HL-60 (cell line): ENCODE data around the gene ACOXL.

ENCODE experiments used
- DNase-seq, 2 experiments: peaks; one replicate each; pipeline ENCODE4 v3.0.0-alpha.2; 2010 to 2020; ENCODE audit warnings: low read depth in 1 of 2, low spot score in 1 of 2
- H3K27ac ChIP-seq: fragments of 250-450 bp; sonication (Bioruptor Pico); replicated peaks from 2 replicates; pipeline ENCODE4 v1.5.1; 2020; ENCODE audit warnings: mild to moderate bottlenecking, moderate library complexity
- H3K27me3 ChIP-seq: fragments of 250-450 bp; sonication (Bioruptor Pico); 2 replicates; pipeline ENCODE4 v1.5.1; 2021; ENCODE audit warnings: mild to moderate bottlenecking, moderate library complexity; ENCODE audit not compliant: insufficient read depth, poor library complexity, severe bottlenecking
- H3K4me3 ChIP-seq: replicated peaks from 2 replicates; pipeline ENCODE4 v1.5.1; 2011; ENCODE audit warnings: mild to moderate bottlenecking, control low read depth, low read length; ENCODE audit not compliant: insufficient read depth
- GABPA ChIP-seq: IDR thresholded peaks from 2 replicates; pipeline ENCODE4 v1.6.1; 2012; ENCODE audit warnings: low read depth
- POLR2AphosphoS5 ChIP-seq: IDR thresholded peaks from 2 replicates; pipeline ENCODE4 v1.6.1; 2012; ENCODE audit warnings: low read depth
- SPI1 ChIP-seq: IDR thresholded peaks from 2 replicates; pipeline ENCODE4 v1.6.1; 2012; ENCODE audit warnings: low read depth, mild to moderate bottlenecking, borderline replicate concordance
- TF ChIP-seq, protein P1 (sequence below): IDR thresholded peaks from one replicate; pipeline ENCODE4 v1.5.1; 2011; ENCODE audit warnings: low read length, control low read depth, inconsistent platforms; ENCODE audit not compliant: insufficient read depth
- TF ChIP-seq, protein P2 (sequence below): IDR thresholded peaks from 2 replicates; pipeline ENCODE4 v1.6.1; 2012; ENCODE audit warnings: low read depth; ENCODE audit not compliant: insufficient replicate concordance

The ACOXL gene

DNA sequence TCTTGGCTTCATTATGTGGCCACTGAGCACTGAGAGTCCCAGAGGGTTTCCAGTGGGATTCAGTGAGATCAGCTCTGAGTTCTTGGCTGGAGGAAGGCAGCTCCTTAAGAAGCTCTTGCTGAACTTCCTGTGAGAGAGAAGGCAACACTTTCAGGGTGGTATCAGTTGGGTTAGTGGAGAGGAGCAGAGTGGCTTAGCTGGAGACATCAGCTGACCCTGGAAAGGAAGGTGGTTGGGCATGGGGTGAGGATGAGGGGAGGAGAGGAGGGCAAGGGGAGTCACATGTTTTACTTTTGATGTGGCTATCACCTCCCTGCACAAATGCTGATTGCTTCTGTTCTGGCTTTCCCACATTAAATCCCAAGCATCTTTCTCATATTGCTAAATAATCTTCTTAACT, 95.1 kb downstream of the ACOXL start:
- TF ChIP-seq, protein P1, sequence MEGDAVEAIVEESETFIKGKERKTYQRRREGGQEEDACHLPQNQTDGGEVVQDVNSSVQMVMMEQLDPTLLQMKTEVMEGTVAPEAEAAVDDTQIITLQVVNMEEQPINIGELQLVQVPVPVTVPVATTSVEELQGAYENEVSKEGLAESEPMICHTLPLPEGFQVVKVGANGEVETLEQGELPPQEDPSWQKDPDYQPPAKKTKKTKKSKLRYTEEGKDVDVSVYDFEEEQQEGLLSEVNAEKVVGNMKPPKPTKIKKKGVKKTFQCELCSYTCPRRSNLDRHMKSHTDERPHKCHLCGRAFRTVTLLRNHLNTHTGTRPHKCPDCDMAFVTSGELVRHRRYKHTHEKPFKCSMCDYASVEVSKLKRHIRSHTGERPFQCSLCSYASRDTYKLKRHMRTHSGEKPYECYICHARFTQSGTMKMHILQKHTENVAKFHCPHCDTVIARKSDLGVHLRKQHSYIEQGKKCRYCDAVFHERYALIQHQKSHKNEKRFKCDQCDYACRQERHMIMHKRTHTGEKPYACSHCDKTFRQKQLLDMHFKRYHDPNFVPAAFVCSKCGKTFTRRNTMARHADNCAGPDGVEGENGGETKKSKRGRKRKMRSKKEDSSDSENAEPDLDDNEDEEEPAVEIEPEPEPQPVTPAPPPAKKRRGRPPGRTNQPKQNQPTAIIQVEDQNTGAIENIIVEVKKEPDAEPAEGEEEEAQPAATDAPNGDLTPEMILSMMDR = no peak
- no peak for TF ChIP-seq SPI1
- TF ChIP-seq GABPA = no peak
- TF ChIP-seq, protein P2, sequence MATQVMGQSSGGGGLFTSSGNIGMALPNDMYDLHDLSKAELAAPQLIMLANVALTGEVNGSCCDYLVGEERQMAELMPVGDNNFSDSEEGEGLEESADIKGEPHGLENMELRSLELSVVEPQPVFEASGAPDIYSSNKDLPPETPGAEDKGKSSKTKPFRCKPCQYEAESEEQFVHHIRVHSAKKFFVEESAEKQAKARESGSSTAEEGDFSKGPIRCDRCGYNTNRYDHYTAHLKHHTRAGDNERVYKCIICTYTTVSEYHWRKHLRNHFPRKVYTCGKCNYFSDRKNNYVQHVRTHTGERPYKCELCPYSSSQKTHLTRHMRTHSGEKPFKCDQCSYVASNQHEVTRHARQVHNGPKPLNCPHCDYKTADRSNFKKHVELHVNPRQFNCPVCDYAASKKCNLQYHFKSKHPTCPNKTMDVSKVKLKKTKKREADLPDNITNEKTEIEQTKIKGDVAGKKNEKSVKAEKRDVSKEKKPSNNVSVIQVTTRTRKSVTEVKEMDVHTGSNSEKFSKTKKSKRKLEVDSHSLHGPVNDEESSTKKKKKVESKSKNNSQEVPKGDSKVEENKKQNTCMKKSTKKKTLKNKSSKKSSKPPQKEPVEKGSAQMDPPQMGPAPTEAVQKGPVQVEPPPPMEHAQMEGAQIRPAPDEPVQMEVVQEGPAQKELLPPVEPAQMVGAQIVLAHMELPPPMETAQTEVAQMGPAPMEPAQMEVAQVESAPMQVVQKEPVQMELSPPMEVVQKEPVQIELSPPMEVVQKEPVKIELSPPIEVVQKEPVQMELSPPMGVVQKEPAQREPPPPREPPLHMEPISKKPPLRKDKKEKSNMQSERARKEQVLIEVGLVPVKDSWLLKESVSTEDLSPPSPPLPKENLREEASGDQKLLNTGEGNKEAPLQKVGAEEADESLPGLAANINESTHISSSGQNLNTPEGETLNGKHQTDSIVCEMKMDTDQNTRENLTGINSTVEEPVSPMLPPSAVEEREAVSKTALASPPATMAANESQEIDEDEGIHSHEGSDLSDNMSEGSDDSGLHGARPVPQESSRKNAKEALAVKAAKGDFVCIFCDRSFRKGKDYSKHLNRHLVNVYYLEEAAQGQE = no peak
- no peak for TF ChIP-seq POLR2AphosphoS5
- no peak for DNase-seq
- Histone ChIP-seq H3K27ac (no peak overlapping the region), H3K4me3 (no peak overlapping the region), H3K27me3 (no peaks in the 10 kb centered on the region)

DNA sequence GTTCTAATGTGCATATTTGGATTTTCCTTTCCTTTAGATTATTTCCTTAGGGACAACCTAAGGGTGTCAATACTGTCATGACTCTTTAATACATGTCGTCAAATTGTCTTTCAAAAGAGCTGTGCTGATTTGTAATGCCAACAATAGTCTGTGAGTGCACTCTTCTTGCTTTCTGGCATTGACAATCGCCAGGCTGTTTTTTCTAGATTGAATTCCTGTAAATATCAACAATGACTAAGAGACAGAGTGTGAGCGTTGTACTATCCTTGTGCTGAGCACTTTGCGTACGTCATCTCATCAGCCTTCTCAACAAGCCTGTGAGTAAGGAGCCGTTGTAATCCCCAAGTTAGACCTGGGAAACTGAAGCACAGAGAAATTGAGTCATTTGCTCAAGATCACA, 96.0 kb downstream of the ACOXL start:
- Histone ChIP-seq H3K27me3 (no peaks in the 10 kb centered on the region), H3K4me3 (no peak overlapping the region), H3K27ac (no peak overlapping the region)
- no peak for DNase-seq
- TF ChIP-seq SPI1 (no peak), POLR2AphosphoS5 (no peak), GABPA (no peak)
- TF ChIP-seq, protein P2 = no peak
- TF ChIP-seq, protein P1 = no peak

DNA sequence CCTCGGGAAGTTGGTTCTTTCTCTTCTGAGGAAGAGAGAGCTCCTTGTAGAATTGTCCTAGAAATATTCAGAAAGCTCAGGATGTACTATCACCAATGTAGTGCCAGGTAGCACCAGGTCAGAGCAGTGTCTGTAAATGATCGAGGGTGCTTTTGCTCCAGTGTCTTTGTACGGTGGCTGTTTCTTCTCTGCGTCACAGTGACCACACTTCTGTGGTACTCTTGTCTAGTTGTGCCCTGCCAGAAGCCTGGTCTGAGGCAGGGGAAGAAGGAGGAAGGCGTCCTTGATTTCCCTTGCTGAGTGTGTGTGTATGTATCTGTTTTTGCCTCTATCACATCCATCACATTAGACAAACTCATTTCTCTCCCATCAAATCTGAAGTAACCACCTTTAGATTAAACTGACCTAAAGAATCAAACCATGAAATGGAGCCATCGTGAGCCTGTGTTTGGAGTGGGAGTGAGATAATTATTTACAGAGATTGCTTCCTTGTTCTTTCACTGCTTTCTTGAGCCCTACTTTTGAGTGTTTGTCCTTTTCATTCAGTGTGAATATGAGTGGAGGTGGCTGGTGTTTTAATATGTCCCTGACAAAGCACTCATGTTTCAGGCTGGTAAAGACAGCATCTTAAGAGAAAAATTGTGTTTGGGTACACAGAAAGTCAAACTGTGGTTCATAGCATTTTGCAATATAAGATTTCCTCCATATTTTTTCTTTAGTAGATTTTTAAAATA, 97.2 kb downstream of the ACOXL start:
- Histone ChIP-seq H3K27ac (no peak overlapping the region), H3K27me3 (no peaks in the 10 kb centered on the region), H3K4me3 (no peak overlapping the region)
- TF ChIP-seq GABPA (no peak), SPI1 (no peak), POLR2AphosphoS5 (no peak)
- TF ChIP-seq, protein P2 = no peak
- TF ChIP-seq, protein P1 = no peak
- DNase-seq = no peak
